GM18870 (cell line): Measurements from ENCODE around the gene NRG4.
"Not testable (repeated sequence)": the region's sequence is repeated elsewhere in the genome, so short reads cannot be mapped to it uniquely, and the experiment has no call there.

Source experiments
- ATAC-seq: cut with Tn5 transposase; IDR thresholded peaks from one replicate; pipeline ENCODE4 v1.9.1; 2021; ENCODE audit warnings: moderate library complexity; ENCODE audit not compliant: unreplicated experiment

Gene NRG4

GRCh38 chr15:75928680-75929608, 83.3 kb downstream of the NRG4 start:
- no peak for ATAC-seq

GRCh38 chr15:75927601-75928000, 84.6 kb downstream of the NRG4 start:
- no peak for ATAC-seq

- ATAC-seq: no peak
Measured at GRCh38 chr15:75926931-75927330, 85.3 kb downstream of the NRG4 start.

- ATAC-seq: no peak
Measured at GRCh38 chr15:75925440-75925839, 86.8 kb downstream of the NRG4 start.

GRCh38 chr15:75924576-75924975, 87.6 kb downstream of the NRG4 start:
- ATAC-seq: no peak

GRCh38 chr15:75923756-75924155, 88.5 kb downstream of the NRG4 start:
- no peak for ATAC-seq

- no peak for ATAC-seq
Measured at GRCh38 chr15:75921732-75922703, 90.2 kb downstream of the NRG4 start.

GRCh38 chr15:75920079-75920478, 92.1 kb downstream of the NRG4 start:
- ATAC-seq: no peak

GRCh38 chr15:75918135-75918534, 94.1 kb downstream of the NRG4 start:
- no peak for ATAC-seq

GRCh38 chr15:75916978-75917377, 95.2 kb downstream of the NRG4 start:
- no peak for ATAC-seq

GRCh38 chr15:75910355-75910754, 101.9 kb downstream of the NRG4 start:
- not testable (repeated sequence) for ATAC-seq

- no peak for ATAC-seq
Measured at GRCh38 chr15:75905231-75905630, 107.0 kb downstream of the NRG4 start.

- ATAC-seq: peak; percentile 84
Measured at GRCh38 chr15:75903331-75904239, 108.6 kb downstream of the NRG4 start, which contains the start of gene FBXO22. FBXO22 (plus strand) TSS chr15:75903878; CDS start chr15:75903964, 86 bp downstream.

- no peak for ATAC-seq
Measured at GRCh38 chr15:75902129-75902557, 110.1 kb downstream of the NRG4 start.

GRCh38 chr15:75900577-75900976, 111.6 kb downstream of the NRG4 start:
- no peak for ATAC-seq

- no peak for ATAC-seq
Measured at GRCh38 chr15:75895731-75896130, 116.5 kb downstream of the NRG4 start.

GRCh38 chr15:75891895-75892294, 120.3 kb downstream of the NRG4 start:
- ATAC-seq: no peak
